GM12878 (cell line): Measurements from ENCODE around the gene UBE2E2. TPM values are rescaled to one million over a fixed set of nuclear protein-coding genes. Genes with fewer than 3 reads are reported as not detected.
A peak's percentile ranks its signal among the peaks of the same experiment; 100 is the strongest.

Experiments used
- ATAC-seq: fragments of 200-7000 bp; cut with Tn5 transposase; 3 replicates; pipeline ENCODE4 v1.9.1; 2020; ENCODE audit warnings: mild to moderate bottlenecking, moderate library complexity
- BruUV-seq: library from RNA; stranded (reverse); fragments of 400-500 nt; replicated peaks from 2 replicates; lab custom pipeline; 2021; lab: Mats Ljungman, UMichigan
- CTCF ChIA-PET: fragments of 300-600 bp; sonication (Branson Sonifier 250); formaldehyde crosslinking; extraction: SDS; loops from one replicate; lab custom pipeline; 2021; ENCODE audit warnings: inconsistent platforms; lab: Yijun Ruan, JAX
- POLR2A ChIA-PET: fragments of 350-600 bp; formaldehyde crosslinking; extraction: SDS; loops from one replicate; lab custom pipeline; 2021; ENCODE audit warnings: inconsistent platforms; lab: Charles Lee
- RAD21 ChIA-PET: fragments of 300-600 bp; sonication (Branson Sonifier 250); formaldehyde crosslinking; loops from one replicate; lab custom pipeline; 2023; ENCODE audit warnings: antibody characterized with exemption; ENCODE audit not compliant: unreplicated experiment; lab: Charles Lee
- SMC1A ChIA-PET: fragments of 300-600 bp; sonication (Branson Sonifier 250); formaldehyde crosslinking; loops from one replicate; lab custom pipeline; 2023; ENCODE audit not compliant: unreplicated experiment, uncharacterized antibody; lab: Charles Lee
- DNase-seq: peaks from one replicate; pipeline ENCODE4 v3.0.0-alpha.2; 2011; ENCODE audit warnings: low read depth, low spot score
- FAIRE-seq: peaks from 3 replicates; lab custom pipeline; 2011; peaks lifted over from hg19 to GRCh38; lab: Jason Lieb, UNC
- H2AFZ ChIP-seq: 2 replicates; pipeline ENCODE4 v1.6.0; 2011; ENCODE audit warnings: low read depth, low read length, control low read depth; ENCODE audit not compliant: control insufficient read depth
- H3K27ac ChIP-seq: 2 replicates; pipeline ENCODE4 v1.5.1; 2011; ENCODE audit warnings: control low read depth; ENCODE audit not compliant: control insufficient read depth, insufficient read depth
- H3K27me3 ChIP-seq, 2 experiments: replicated peaks in 1 of 2; 2 replicates each; pipeline versions ENCODE4 v1.6.0 to v1.6.1; 2011; ENCODE audit warnings: low read length in 1 of 2; ENCODE audit not compliant: control insufficient read depth in 2 of 2, insufficient read depth in 2 of 2
- H3K36me3 ChIP-seq, 2 experiments: 2 replicates each; pipeline ENCODE4 v1.5.1; 2011; ENCODE audit warnings: low read length in 1 of 2; ENCODE audit not compliant: control insufficient read depth in 2 of 2, insufficient read depth in 2 of 2
- H3K4me1 ChIP-seq: 2 replicates; pipeline ENCODE4 v1.6.1; 2011; ENCODE audit warnings: mild to moderate bottlenecking, low read length, moderate library complexity, mixed read lengths; ENCODE audit not compliant: control insufficient read depth, insufficient read depth
- H3K4me2 ChIP-seq: 2 replicates; pipeline ENCODE4 v1.6.0; 2011; ENCODE audit warnings: control low read depth; ENCODE audit not compliant: control insufficient read depth, insufficient read depth
- H3K4me3 ChIP-seq: fragments of 200-600 bp; sonication (generic); 2 replicates; pipeline ENCODE4 v1.5.1; 2016
- H3K79me2 ChIP-seq: 2 replicates; pipeline ENCODE4 v1.6.0; 2011; ENCODE audit warnings: low read length; ENCODE audit not compliant: control insufficient read depth, insufficient read depth
- H3K9ac ChIP-seq: 2 replicates; pipeline ENCODE4 v1.8.0; 2011; ENCODE audit warnings: low read length, control low read depth, mixed read lengths; ENCODE audit not compliant: control insufficient read depth, insufficient read depth
- H3K9me3 ChIP-seq: replicated peaks from 3 replicates; pipeline ENCODE4 v1.5.1; 2011; ENCODE audit warnings: mild to moderate bottlenecking, low read length; ENCODE audit not compliant: control insufficient read depth, insufficient read depth
- H4K20me1 ChIP-seq: 2 replicates; pipeline ENCODE4 v1.6.0; 2011; ENCODE audit not compliant: control insufficient read depth, insufficient read depth
- ATF3 ChIP-seq: IDR thresholded peaks from 2 replicates; pipeline ENCODE4 v1.6.1; 2011; ENCODE audit warnings: low read depth, mild to moderate bottlenecking, low read length, moderate library complexity, borderline replicate concordance; ENCODE audit errors: extremely low read depth
- BCL3 ChIP-seq: IDR thresholded peaks from 2 replicates; pipeline ENCODE4 v1.6.1; 2011; ENCODE audit warnings: borderline replicate concordance, low read depth, mild to moderate bottlenecking, moderate library complexity, low read length; ENCODE audit not compliant: insufficient read depth, poor library complexity, severe bottlenecking
- CBFB ChIP-seq: IDR thresholded peaks from 2 replicates; pipeline ENCODE4 v1.6.1; 2016; ENCODE audit warnings: antibody characterized with exemption, low read depth
- CTCF ChIP-seq, 3 experiments: IDR thresholded peaks in 2 of 3; conservative IDR thresholded peaks in 1 of 3; 2 replicates each; pipeline ENCODE4 v1.5.1; 2011; ENCODE audit warnings: low read depth in 3 of 3, low read length in 3 of 3, mild to moderate bottlenecking in 3 of 3, control low read depth in 2 of 3, moderate library complexity in 2 of 3, inconsistent platforms in 1 of 3, mixed read lengths in 1 of 3; ENCODE audit not compliant: control insufficient read depth in 2 of 3, insufficient read depth in 1 of 3; ENCODE audit errors: extremely low read depth in 1 of 3
- PKNOX1 ChIP-seq: fragments of 450-650 bp; IDR thresholded peaks from 2 replicates; pipeline ENCODE4 v1.6.1; 2016; ENCODE audit warnings: mild to moderate bottlenecking
- RAD21 ChIP-seq: IDR thresholded peaks from 2 replicates; pipeline ENCODE4 v1.6.1; 2011; ENCODE audit warnings: mild to moderate bottlenecking, low read depth, low read length, moderate library complexity; ENCODE audit not compliant: insufficient read depth
- SMC3 ChIP-seq: IDR thresholded peaks from 2 replicates; pipeline ENCODE4 v1.6.1; 2011; ENCODE audit warnings: low read length, improper control_type of control experiment, borderline replicate concordance
- YBX1 ChIP-seq: fragments of 450-650 bp; IDR thresholded peaks from 2 replicates; pipeline ENCODE4 v1.6.1; 2016; ENCODE audit warnings: antibody characterized with exemption
- WGBS: methylation state at CpG from one replicate; pipeline ENCODE4 v1.1.6; 2016; ENCODE audit warnings: low lambda C conversion rate; ENCODE audit not compliant: insufficient replicate concordance, insufficient coverage; ENCODE audit errors: missing lambda C conversion rate; 5-methylcytosine and 5-hydroxymethylcytosine counted together
- in situ Hi-C: fragments of 300-500 bp; cut with MboI; formaldehyde crosslinking; loops from 9 replicates; pipeline ENCODE4 v1.14.3; 2018; ENCODE audit warnings: mixed read lengths
- intact Hi-C: fragments of 100-400 bp; cut with micrococcal nuclease; formaldehyde crosslinking; loops from one replicate; pipeline ENCODE4 v1.14.2; 2022; ENCODE audit not compliant: unreplicated experiment
- polyA plus RNA-seq, 11 experiments: library from polyadenylated mRNA; depleted of rRNA in 4 of 11; unstranded in 6 of 11; stranded (reverse) in 5 of 11; fragments of >200 nt; fragmentation: Nextera tagmentation in 4 of 11; fragmentation: Illumina TruSeq in 1 of 11; extraction: Ambion mirVana in 4 of 11; extraction: Trizol in 1 of 11; gene quantifications; 1 replicate in 1 of 11; 2 replicates in 10 of 11; pipeline versions ENCODE4 v1.2.1 to v1.2.3, GENCODE V29; 2011 to 2016; ENCODE audit warnings: inconsistent platforms in 2 of 11, missing spikeins in 2 of 11, low read depth in 1 of 11
- total RNA-seq, 4 experiments: library from RNA; depleted of rRNA in 3 of 4; stranded (reverse); fragments of >200 nt in 3 of 4; fragmentation: Illumina TruSeq in 1 of 4; extraction: Trizol in 1 of 4; gene quantifications; 2 replicates each; pipeline versions ENCODE4 v1.2.1 to v1.2.3, GENCODE V29; 2013 to 2021

UBE2E2 gene
- total and polyA plus RNA-seq, 10 of the 15 experiments (the other 5 are each of a cell fraction or from before 2014, with no cell fraction given): 8.7 to 71.0 (median 36.4) TPM

- no peak for TF ChIP-seq BCL3
- TF ChIP-seq PKNOX1: no peak
- TF ChIP-seq CBFB: no peak
Measured at GRCh38 chr3:23182996-23183513, 20.1 kb upstream of the UBE2E2 start (continued).

GRCh38 chr3:23183731-23184130 lies 19.4 kb upstream of the UBE2E2 start:
- POLR2A ChIA-PET: no interaction called here
- intact Hi-C loops (no loop called here), in situ Hi-C loops (no loop called here)
- H3K4me1 ChIP-seq: no peaks in the 10 kb centered on the region
- H3K79me2 ChIP-seq: no peaks in the 10 kb centered on the region
- H3K36me3 ChIP-seq: no peaks in the 10 kb centered on the region
- no TSS peak for BruUV-seq
- TF ChIP-seq RAD21: peak; percentile 50
- peak; percentile 6; the same call in 1 of the 2 replicates for TF ChIP-seq SMC3
- no peak for TF ChIP-seq YBX1
- peak; percentile 21 to 32 (median 25); a peak in 4 of 6 replicates for TF ChIP-seq CTCF (IDR thresholded peaks at IDR 0.05 in 2 of 3, conservative IDR thresholded peaks at IDR 0.05 in 1 of 3; ENCODE audit: control insufficient read depth in 2 of 3, extremely low read depth in 1 of 3, insufficient read depth in 1 of 3, low read depth in 3 of 3, low read length in 3 of 3)
- TF ChIP-seq ATF3: no peak
- no peaks in the 10 kb centered on the region for H3K9me3 ChIP-seq
- H2AFZ ChIP-seq: no peak overlapping the region
- peak; percentile 63 for ATAC-seq
- SMC1A ChIA-PET: interaction anchor here (0.8 kb wide), 1 partner anchor 11 kb away, joined by 3 read pairs; no protein-coding TSS in a partner anchor
- H3K4me3 ChIP-seq: no peak overlapping the region
- RAD21 ChIA-PET: no interaction called here
- no peak overlapping the region for H3K9ac ChIP-seq
- no peak for FAIRE-seq
- no peaks in the 10 kb centered on the region for H4K20me1 ChIP-seq
- no peak overlapping the region for H3K27ac ChIP-seq
- 75% methylated on average over 3 of the region's 3 CpGs for WGBS
- no peaks in the 10 kb centered on the region for H3K27me3 ChIP-seq
- CTCF ChIA-PET: no interaction called here
- DNase-seq: no peak
- H3K4me2 ChIP-seq: no peak overlapping the region
